NCI-H526 (cell line): ENCODE results near the gene GABPA.

Experiments used
- DNase-seq, 2 experiments: peaks; one replicate each; lab custom pipeline; 2025; lab: John Stamatoyannopoulos, UW

The GABPA gene

GRCh38 chr21:25811186-25811585 is 76.4 kb downstream of the GABPA start:
- DNase-seq: no peak

- DNase-seq: no peak
These were observed 79.1 kb downstream of the GABPA start for GRCh38 chr21:25813917-25814316.

GRCh38 chr21:25818121-25818520 is 83.3 kb downstream of the GABPA start:
- DNase-seq: no peak

- no peak for DNase-seq
These were observed 83.8 kb downstream of the GABPA start for GRCh38 chr21:25818551-25818950.
